Kidney (tissue), 14 donors: ENCODE data around the gene TSSK1B. TPM values are rescaled to one million over a fixed set of nuclear protein-coding genes. Genes with fewer than 3 reads are reported as not detected.

Experiments used
- DNase-seq, 5 donors: peaks; one replicate each; pipeline ENCODE4 v3.0.0-alpha.2; 2013 to 2020
- FAIRE-seq: peaks from 2 replicates; lab custom pipeline; 2012; peaks lifted over from hg19 to GRCh38; lab: Jason Lieb, UNC
- H3K27ac ChIP-seq, 2 donors: one replicate each; pipeline ENCODE4 v1.7.0; 2013; ENCODE audit warnings: low read depth in 2 of 2, low read length in 2 of 2, inconsistent platforms in 1 of 2
- H3K27me3 ChIP-seq: one replicate; pipeline ENCODE4 v1.7.1; 2013; ENCODE audit warnings: low read length, inconsistent platforms; ENCODE audit not compliant: control insufficient read depth, insufficient read depth
- H3K36me3 ChIP-seq, 3 donors: one replicate each; pipeline versions ENCODE4 v1.7.0 to v1.7.1; 2013; ENCODE audit warnings: low read length in 3 of 3, control low read depth in 1 of 3, inconsistent platforms in 1 of 3; ENCODE audit not compliant: insufficient read depth in 3 of 3, control insufficient read depth in 2 of 3
- H3K4me1 ChIP-seq, 3 donors: one replicate each; pipeline versions ENCODE4 v1.7.0 to v1.7.1; 2013; ENCODE audit warnings: low read length in 3 of 3, inconsistent platforms in 1 of 3, low read depth in 1 of 3; ENCODE audit not compliant: control insufficient read depth in 2 of 3, insufficient read depth in 2 of 3
- H3K4me3 ChIP-seq, 3 donors: one replicate each; pipeline versions ENCODE4 v1.7.0 to v1.8.1; 2013; ENCODE audit warnings: low read length in 3 of 3, control low read depth in 1 of 3, inconsistent platforms in 1 of 3
- H3K9ac ChIP-seq, 3 donors: one replicate each; pipeline versions ENCODE4 v1.7.0 to v1.7.1; 2013; ENCODE audit warnings: low read length in 3 of 3, control low read depth in 1 of 3, inconsistent platforms in 1 of 3
- H3K9me3 ChIP-seq, 3 donors: one replicate each; pipeline versions ENCODE4 v1.7.0 to v1.7.1; 2013; ENCODE audit warnings: low read length in 3 of 3, control low read depth in 1 of 3, inconsistent platforms in 1 of 3; ENCODE audit not compliant: control insufficient read depth in 2 of 3, insufficient read depth in 1 of 3
- intact Hi-C: fragments of 100-400 bp; cut with DNase I; formaldehyde crosslinking; loops from one replicate; pipeline ENCODE4 v1.11.1; 2022
- polyA plus RNA-seq: library from polyadenylated mRNA; stranded (reverse); fragments of 350-450 nt; fragmentation: Illumina TruSeq; extraction: RNeasy Lipid Tissue Mini Kit (QIAGEN cat#74804); gene quantifications from one replicate; pipeline ENCODE4 v1.2.3, GENCODE V29; 2014; ENCODE audit warnings: low read depth, low replicate concordance; ENCODE audit not compliant: insufficient read depth
- total RNA-seq: library from RNA; stranded (reverse); fragmentation: NEBNext Ultra II Directional; extraction: Animal tissue kit (Norgen Biotek cat#: 25700); gene quantifications from one replicate; pipeline ENCODE4 v1.2.1, GENCODE V29; 2021
- TF ChIP-seq, protein P1 (sequence below): IDR thresholded peaks from 3 replicates; pipeline ENCODE4 v1.5.1; 2012; ENCODE audit warnings: mild to moderate bottlenecking, moderate library complexity, borderline replicate concordance; ENCODE audit not compliant: insufficient read depth; ENCODE audit errors: extremely low read depth
- donor health status: control.
- donor health status: control.
- donor health status: control.
- donor health status: control.
- donor health status: control.
- donor health status: DM: yes; HTN: yes; CAD: no.
- donor health status: Normal renal cell carcinoma (clear cell type).

The TSSK1B gene
- total and polyA plus RNA-seq, 2 donors from 2014 or later, result 0.13 TPM; not detected in 1

DNA sequence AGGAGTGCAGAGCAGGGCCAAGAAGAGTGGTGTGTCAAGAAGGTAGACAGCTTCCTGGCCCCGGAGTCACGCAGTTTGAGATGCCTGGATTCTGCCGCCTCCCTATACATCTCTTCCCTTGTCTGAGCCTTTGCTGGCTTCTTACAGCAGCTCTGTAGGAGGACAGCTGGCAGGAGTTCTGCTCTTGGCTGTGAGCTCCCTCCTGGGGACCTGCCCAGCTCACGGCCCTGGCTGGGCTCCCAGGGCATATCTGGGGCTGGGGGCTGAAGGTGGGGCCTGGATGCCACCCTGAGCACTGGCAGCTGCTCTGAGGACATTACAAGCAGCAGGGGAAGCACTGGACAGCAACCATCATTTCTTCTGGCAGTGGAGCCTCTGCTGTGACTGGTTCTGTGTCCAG, 786 bp upstream of the TSSK1B start:
- H3K9me3 ChIP-seq, result no peaks in the 10 kb centered on the region
- no peaks in the 10 kb centered on the region for H3K4me1 ChIP-seq
- no peaks in the 10 kb centered on the region for H3K27me3 ChIP-seq
- FAIRE-seq (no peak), DNase-seq (no peak)
- no peaks in the 10 kb centered on the region for H3K36me3 ChIP-seq
- no peak overlapping the region for H3K9ac ChIP-seq
- intact Hi-C loops, result no loop called here
- no peak overlapping the region for H3K4me3 ChIP-seq
- TF ChIP-seq, protein P1, sequence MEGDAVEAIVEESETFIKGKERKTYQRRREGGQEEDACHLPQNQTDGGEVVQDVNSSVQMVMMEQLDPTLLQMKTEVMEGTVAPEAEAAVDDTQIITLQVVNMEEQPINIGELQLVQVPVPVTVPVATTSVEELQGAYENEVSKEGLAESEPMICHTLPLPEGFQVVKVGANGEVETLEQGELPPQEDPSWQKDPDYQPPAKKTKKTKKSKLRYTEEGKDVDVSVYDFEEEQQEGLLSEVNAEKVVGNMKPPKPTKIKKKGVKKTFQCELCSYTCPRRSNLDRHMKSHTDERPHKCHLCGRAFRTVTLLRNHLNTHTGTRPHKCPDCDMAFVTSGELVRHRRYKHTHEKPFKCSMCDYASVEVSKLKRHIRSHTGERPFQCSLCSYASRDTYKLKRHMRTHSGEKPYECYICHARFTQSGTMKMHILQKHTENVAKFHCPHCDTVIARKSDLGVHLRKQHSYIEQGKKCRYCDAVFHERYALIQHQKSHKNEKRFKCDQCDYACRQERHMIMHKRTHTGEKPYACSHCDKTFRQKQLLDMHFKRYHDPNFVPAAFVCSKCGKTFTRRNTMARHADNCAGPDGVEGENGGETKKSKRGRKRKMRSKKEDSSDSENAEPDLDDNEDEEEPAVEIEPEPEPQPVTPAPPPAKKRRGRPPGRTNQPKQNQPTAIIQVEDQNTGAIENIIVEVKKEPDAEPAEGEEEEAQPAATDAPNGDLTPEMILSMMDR, result no peak
- H3K27ac ChIP-seq, result no peak overlapping the region

DNA sequence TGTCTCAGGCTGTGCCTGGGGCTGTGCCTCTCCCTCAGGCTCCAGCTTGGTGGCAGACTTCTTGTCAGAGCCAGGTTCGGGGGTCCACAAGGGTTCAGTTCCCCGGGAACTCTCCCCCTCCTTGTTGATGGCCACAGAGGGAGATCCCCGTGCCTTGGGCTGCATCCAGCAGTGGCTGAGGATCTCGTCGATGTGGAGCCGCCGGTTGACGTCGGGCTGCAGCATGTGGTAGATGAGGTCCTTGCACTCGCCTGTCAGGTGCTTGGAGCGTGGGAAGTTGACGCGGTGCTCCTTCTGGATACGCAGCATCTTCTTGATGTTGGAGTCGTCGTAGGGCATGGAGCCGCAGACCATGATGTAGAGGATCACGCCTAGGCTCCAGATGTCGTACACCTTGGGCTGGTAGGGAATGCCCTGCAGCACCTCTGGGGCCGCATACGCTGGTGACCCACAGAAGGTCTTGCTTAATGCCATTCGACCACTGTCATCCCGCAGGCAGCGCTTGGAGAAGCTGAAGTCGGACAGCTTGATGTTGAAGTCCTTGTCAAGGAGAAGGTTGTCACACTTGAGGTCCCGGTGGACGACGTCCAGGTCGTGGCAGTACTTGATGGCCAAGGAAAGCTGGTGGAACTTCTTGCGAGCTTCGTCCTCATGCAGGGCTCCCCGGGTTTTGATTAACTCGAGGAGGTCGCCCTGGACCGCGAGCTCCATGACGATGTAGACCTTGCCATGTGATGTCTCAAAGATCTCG, 752 bp downstream of the TSSK1B start:
- FAIRE-seq (no peak), DNase-seq (no peak)
- Histone ChIP-seq H3K27me3 (no peaks in the 10 kb centered on the region), H3K4me3 (no peak overlapping the region), H3K9ac (no peak overlapping the region), H3K9me3 (no peaks in the 10 kb centered on the region), H3K27ac (no peak overlapping the region), H3K36me3 (no peaks in the 10 kb centered on the region), H3K4me1 (no peaks in the 10 kb centered on the region)
- TF ChIP-seq, protein P1, result no peak
- intact Hi-C loops, result no loop called here

DNA sequence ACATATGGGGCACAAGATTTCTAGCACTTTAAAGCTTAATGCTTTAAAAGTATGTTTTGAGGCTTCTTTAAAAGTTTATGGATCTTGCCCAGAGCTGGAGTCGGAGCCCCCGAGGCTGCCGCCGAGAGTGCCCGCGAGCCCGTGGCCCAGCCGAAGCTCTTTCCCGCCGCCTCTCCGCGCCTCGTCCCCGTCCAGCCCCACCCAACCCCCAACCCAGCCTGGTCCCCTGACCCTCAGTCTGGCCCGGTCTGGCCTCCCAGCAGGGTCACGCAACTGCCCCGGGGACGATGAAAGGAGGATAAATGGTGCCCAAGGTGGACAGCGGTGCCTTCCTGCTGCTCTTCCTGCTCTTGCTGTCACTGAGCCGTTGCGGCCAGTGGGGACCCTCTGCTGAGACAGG, 1.7 kb downstream of the TSSK1B start:
- Histone ChIP-seq H3K9me3 (no peaks in the 10 kb centered on the region), H3K9ac (no peak overlapping the region), H3K27me3 (no peaks in the 10 kb centered on the region), H3K4me1 (no peaks in the 10 kb centered on the region), H3K4me3 (no peak overlapping the region), H3K36me3 (no peaks in the 10 kb centered on the region), H3K27ac (no peak overlapping the region)
- TF ChIP-seq, protein P1, result no peak
- no peak for DNase-seq
- intact Hi-C loops, result no loop called here
- FAIRE-seq, result no peak
